Endothelial cell of umbilical vein (primary cell): ENCODE data around the gene DAZAP2. TPM values are rescaled to one million over a fixed set of nuclear protein-coding genes. Genes with fewer than 3 reads are reported as not detected.

Experiments used
- BruUV-seq: library from RNA; stranded (reverse); fragments of 400-500 nt; replicated peaks from 2 replicates; lab custom pipeline; 2021; lab: Mats Ljungman, UMichigan
- CTCF ChIA-PET: fragments of 300-600, 350-600 bp; sonication (Branson Sonifier 250); formaldehyde crosslinking; loops from one replicate; lab custom pipeline; 2021; ENCODE audit warnings: antibody characterized with exemption, inconsistent platforms; lab: Charles Lee
- POLR2A ChIA-PET: fragments of 300-600, 350-600 bp; sonication (Branson Sonifier 250); formaldehyde crosslinking; loops from one replicate; lab custom pipeline; 2021; ENCODE audit warnings: antibody characterized with exemption, inconsistent platforms; lab: Charles Lee
- DNase-seq: peaks from one replicate; pipeline ENCODE4 v3.0.0-alpha.2; 2011; ENCODE audit warnings: low read depth, low spot score
- FAIRE-seq: peaks from 2 replicates; lab custom pipeline; 2011; peaks lifted over from hg19 to GRCh38; lab: Jason Lieb, UNC
- H2AFZ ChIP-seq: 2 replicates; pipeline ENCODE4 v1.6.0; 2012; ENCODE audit warnings: low read depth, low read length, control low read depth, inconsistent platforms
- H3K27ac ChIP-seq: 2 replicates; pipeline ENCODE4 v1.5.1; 2011; ENCODE audit warnings: low read depth, mild to moderate bottlenecking, control low read depth, low read length, moderate library complexity; ENCODE audit not compliant: insufficient read depth
- H3K27me3 ChIP-seq, 2 experiments: 2 replicates each; pipeline versions ENCODE4 v1.6.0 to v1.6.1; 2011; ENCODE audit warnings: low read length in 2 of 2, mixed read lengths in 1 of 2; ENCODE audit not compliant: control insufficient read depth in 2 of 2, insufficient read depth in 2 of 2
- H3K36me3 ChIP-seq, 2 experiments: 2 replicates in 1 of 2; 3 replicates in 1 of 2; pipeline ENCODE4 v1.5.1; 2011; ENCODE audit warnings: low read length in 2 of 2, mild to moderate bottlenecking in 1 of 2, moderate library complexity in 1 of 2; ENCODE audit not compliant: control insufficient read depth in 2 of 2, insufficient read depth in 2 of 2; ENCODE audit errors: extremely low read depth in 1 of 2
- H3K4me1 ChIP-seq: 3 replicates; pipeline ENCODE4 v1.5.1; 2011; ENCODE audit warnings: mild to moderate bottlenecking, low read length; ENCODE audit not compliant: control insufficient read depth, insufficient read depth; ENCODE audit errors: extremely low read depth
- H3K4me2 ChIP-seq: 2 replicates; pipeline ENCODE4 v1.6.1; 2011; ENCODE audit warnings: low read length, control low read depth, mixed read lengths; ENCODE audit not compliant: insufficient read depth
- H3K4me3 ChIP-seq, 3 experiments: fragments of 200-600 bp in 1 of 3; sonication (generic), shearing (Covaris generic) in 1 of 3; replicated peaks in 1 of 3; 2 replicates each; pipeline ENCODE4 v1.5.1; 2011 to 2016; ENCODE audit warnings: control low read depth in 3 of 3, low read length in 3 of 3, mild to moderate bottlenecking in 2 of 3, inconsistent platforms in 1 of 3, low read depth in 1 of 3, moderate library complexity in 1 of 3; ENCODE audit not compliant: insufficient read depth in 1 of 3
- H3K79me2 ChIP-seq: 2 replicates; pipeline ENCODE4 v1.6.0; 2012; ENCODE audit warnings: low read length, inconsistent platforms; ENCODE audit not compliant: control insufficient read depth, insufficient read depth
- H3K9ac ChIP-seq: replicated peaks from 2 replicates; pipeline ENCODE3; 2011; ENCODE audit warnings: low read length, control low read depth; ENCODE audit not compliant: insufficient read depth; ENCODE audit errors: extremely low read depth
- H3K9me1 ChIP-seq: replicated peaks from 3 replicates; pipeline ENCODE4 v1.6.0; 2011; ENCODE audit warnings: mild to moderate bottlenecking, low read length; ENCODE audit not compliant: control insufficient read depth, insufficient read depth; ENCODE audit errors: extremely low read depth
- H3K9me3 ChIP-seq: replicated peaks from 2 replicates; pipeline ENCODE4 v1.5.1; 2012; ENCODE audit warnings: low read length, inconsistent platforms; ENCODE audit not compliant: control insufficient read depth, insufficient read depth
- H4K20me1 ChIP-seq: replicated peaks from 2 replicates; pipeline ENCODE3; 2011; ENCODE audit warnings: mild to moderate bottlenecking, low read length; ENCODE audit not compliant: control insufficient read depth, insufficient read depth; ENCODE audit errors: extremely low read depth
- EZH2 ChIP-seq: IDR thresholded peaks from 2 replicates; pipeline ENCODE4 v1.6.1; 2012; ENCODE audit warnings: borderline replicate concordance, low read depth, mild to moderate bottlenecking, moderate library complexity, low read length, inconsistent platforms; ENCODE audit not compliant: severe bottlenecking
- FOS ChIP-seq: IDR thresholded peaks from 2 replicates; pipeline ENCODE4 v1.6.1; 2011; ENCODE audit warnings: mild to moderate bottlenecking, low read length, moderate library complexity, borderline replicate concordance; ENCODE audit not compliant: insufficient read depth
- GATA2 ChIP-seq: IDR thresholded peaks from 2 replicates; pipeline ENCODE4 v1.7.0; 2011; ENCODE audit warnings: low read depth, mild to moderate bottlenecking, moderate library complexity, mixed read lengths, low read length; ENCODE audit not compliant: insufficient read length, insufficient read depth
- JUN ChIP-seq: IDR thresholded peaks from 2 replicates; pipeline ENCODE4 v1.6.1; 2011; ENCODE audit warnings: borderline replicate concordance, low read depth; ENCODE audit not compliant: insufficient read length, insufficient read depth
- MYC ChIP-seq: IDR thresholded peaks from one replicate; pipeline ENCODE4 v1.6.1; 2011; ENCODE audit warnings: mild to moderate bottlenecking, low read depth, low read length
- POLR2A ChIP-seq: IDR thresholded peaks from 2 replicates; pipeline ENCODE4 v1.6.1; 2012; ENCODE audit warnings: low read depth, mild to moderate bottlenecking, control low read depth, low read length
- POLR2AphosphoS5 ChIP-seq: IDR thresholded peaks from 2 replicates; pipeline ENCODE4 v1.6.1; 2012; ENCODE audit warnings: low read depth, mild to moderate bottlenecking, control low read depth, low read length, moderate library complexity; ENCODE audit not compliant: insufficient read depth
- dilution Hi-C: fragments of 300-500 bp; cut with MboI; formaldehyde crosslinking; loops from one replicate; pipeline ENCODE4 v1.15.0; 2019; ENCODE audit warnings: low sequenced_read_pairs; ENCODE audit not compliant: extremely low pct_ligation_motif_present
- intact Hi-C: fragments of 100-400 bp; cut with micrococcal nuclease; formaldehyde crosslinking; loops from one replicate; pipeline ENCODE4 v1.10.0; 2022
- polyA plus RNA-seq, 4 experiments: library from polyadenylated mRNA; depleted of rRNA in 3 of 4; stranded (reverse) in 3 of 4; unstranded in 1 of 4; fragments of >200 nt; gene quantifications; 2 replicates each; pipeline versions ENCODE4 v1.2.1 to v1.2.3, GENCODE V29; 2011 to 2012; ENCODE audit warnings: missing spikeins in 1 of 4
- total RNA-seq: library from RNA; stranded (reverse); gene quantifications from 2 replicates; pipeline ENCODE4 v1.2.3, GENCODE V29; 2021
- TF ChIP-seq, protein P1 (sequence below): IDR thresholded peaks from 2 replicates; pipeline ENCODE4 v1.6.1; 2011; ENCODE audit not compliant: insufficient read depth, insufficient read length
- TF ChIP-seq, protein P2 (sequence below), 2 donors: IDR thresholded peaks; 1 replicate in 1 of 2; 2 replicates in 1 of 2; pipeline ENCODE4 v1.5.1; 2011; ENCODE audit warnings: low read length in 2 of 2, mild to moderate bottlenecking in 2 of 2, moderate library complexity in 2 of 2, control low read depth in 1 of 2, inconsistent platforms in 1 of 2, low read depth in 1 of 2; ENCODE audit not compliant: insufficient read depth in 1 of 2; ENCODE audit errors: extremely low read depth in 1 of 2

DAZAP2 gene
- total and polyA plus RNA-seq, 2 donors (not counting 3 experiments of a cell fraction or from before 2014, with no cell fraction given), result 177 to 497 TPM

DNA sequence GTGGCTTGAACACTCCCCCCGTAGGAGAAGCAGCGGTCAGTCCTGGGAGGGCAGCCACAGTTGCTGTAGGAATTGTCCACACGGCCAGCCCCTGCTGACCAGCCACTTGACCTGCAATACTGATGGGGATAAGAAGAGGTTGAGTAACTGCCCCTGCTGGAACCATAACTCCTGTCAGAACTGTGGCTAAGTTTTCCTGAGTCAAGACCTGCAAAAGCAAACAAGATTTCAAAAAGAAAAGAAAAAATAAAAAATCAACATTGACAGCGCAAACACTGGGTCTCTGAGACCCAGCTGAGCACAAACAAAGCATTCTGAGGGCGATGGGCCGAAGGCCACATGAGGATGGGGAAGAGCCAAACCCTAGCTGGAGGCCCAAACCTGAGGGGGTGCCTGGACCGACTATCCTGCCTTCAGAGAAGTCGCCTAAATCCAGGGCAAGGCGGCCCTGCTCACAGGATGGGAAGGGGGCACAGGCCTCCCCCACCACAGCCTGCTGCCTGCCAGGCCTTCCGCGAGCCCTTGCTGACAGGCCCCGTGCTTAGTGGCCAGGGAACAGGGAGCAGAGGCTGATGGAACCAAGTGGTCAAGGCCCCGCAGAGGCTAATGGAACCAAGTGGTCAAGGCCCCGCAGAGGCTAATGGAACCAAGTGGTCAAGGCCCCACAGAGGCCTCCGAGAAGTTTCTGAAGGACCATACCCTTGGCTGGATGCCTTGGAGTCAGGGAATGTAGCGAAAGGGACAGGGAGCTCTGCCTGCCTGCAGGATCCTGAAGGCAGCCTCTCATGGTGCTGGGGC lies 39.9 kb upstream of the DAZAP2 start:
- H3K9ac ChIP-seq, result no peak overlapping the region
- TF ChIP-seq POLR2A, result no peak
- no peak for TF ChIP-seq JUN
- no peaks in the 10 kb centered on the region for H3K4me1 ChIP-seq
- intact Hi-C loops (no loop called here), dilution Hi-C loops (no loop called here)
- H3K4me3 ChIP-seq, result no peak overlapping the region
- CTCF ChIA-PET, result no interaction called here
- no peaks in the 10 kb centered on the region for H3K9me3 ChIP-seq
- H3K27ac ChIP-seq, result no peak overlapping the region
- H4K20me1 ChIP-seq, result no peaks in the 10 kb centered on the region
- POLR2A ChIA-PET, result no interaction called here
- no peak for FAIRE-seq
- no peak for DNase-seq
- no peaks in the 10 kb centered on the region for H3K27me3 ChIP-seq
- H2AFZ ChIP-seq, result no peak overlapping the region
- H3K9me1 ChIP-seq, result no peaks in the 10 kb centered on the region
- no TSS peak for BruUV-seq
- H3K4me2 ChIP-seq, result no peak overlapping the region
- H3K79me2 ChIP-seq, result no peaks in the 10 kb centered on the region
- no peaks in the 10 kb centered on the region for H3K36me3 ChIP-seq

DNA sequence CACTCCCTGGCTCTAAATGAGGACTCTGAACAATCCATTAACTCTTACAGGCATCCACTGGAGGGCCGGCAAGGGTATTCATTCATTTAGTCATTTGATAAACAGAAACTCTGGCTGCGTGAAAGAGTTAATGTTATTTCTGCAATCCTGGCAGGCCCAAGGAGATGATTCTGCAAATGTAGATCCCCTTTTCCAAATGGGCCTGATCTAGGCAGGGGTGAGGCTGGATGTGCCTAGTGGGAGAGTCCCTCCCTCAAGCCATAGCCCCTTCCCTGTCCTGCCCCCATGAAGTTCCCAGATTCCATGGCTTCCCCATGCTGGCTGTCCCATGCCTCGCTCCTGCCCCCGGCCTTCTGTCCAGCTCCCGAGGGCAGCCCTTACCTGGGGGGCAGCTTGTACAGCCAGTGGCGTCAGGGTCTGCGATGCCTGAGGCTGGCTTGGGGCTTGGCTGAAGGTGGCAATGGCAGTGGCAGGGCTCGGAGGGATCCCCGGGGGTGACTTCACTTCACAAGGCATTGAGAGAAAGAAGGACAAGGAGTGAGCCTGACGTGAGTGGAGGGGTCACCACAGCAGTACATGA lies 39.2 kb upstream of the DAZAP2 start:
- no peaks in the 10 kb centered on the region for H3K9me3 ChIP-seq
- FAIRE-seq (no peak), DNase-seq (no peak)
- H3K4me2 ChIP-seq, result no peak overlapping the region
- BruUV-seq, result no TSS peak
- no peaks in the 10 kb centered on the region for H3K9me1 ChIP-seq
- no peak overlapping the region for H2AFZ ChIP-seq
- no peaks in the 10 kb centered on the region for H4K20me1 ChIP-seq
- CTCF ChIA-PET, result no interaction called here
- dilution Hi-C loops, result no loop called here
- no peak overlapping the region for H3K4me3 ChIP-seq
- H3K27ac ChIP-seq, result no peak overlapping the region
- TF ChIP-seq POLR2AphosphoS5, result no peak
- TF ChIP-seq JUN, result no peak
- TF ChIP-seq FOS, result no peak
- TF ChIP-seq POLR2A, result no peak
- TF ChIP-seq EZH2, result no peak
- TF ChIP-seq, protein P1, sequence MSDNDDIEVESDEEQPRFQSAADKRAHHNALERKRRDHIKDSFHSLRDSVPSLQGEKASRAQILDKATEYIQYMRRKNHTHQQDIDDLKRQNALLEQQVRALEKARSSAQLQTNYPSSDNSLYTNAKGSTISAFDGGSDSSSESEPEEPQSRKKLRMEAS, result no peak
- no peak for TF ChIP-seq GATA2
- TF ChIP-seq MYC, result no peak
- TF ChIP-seq, protein P2, sequence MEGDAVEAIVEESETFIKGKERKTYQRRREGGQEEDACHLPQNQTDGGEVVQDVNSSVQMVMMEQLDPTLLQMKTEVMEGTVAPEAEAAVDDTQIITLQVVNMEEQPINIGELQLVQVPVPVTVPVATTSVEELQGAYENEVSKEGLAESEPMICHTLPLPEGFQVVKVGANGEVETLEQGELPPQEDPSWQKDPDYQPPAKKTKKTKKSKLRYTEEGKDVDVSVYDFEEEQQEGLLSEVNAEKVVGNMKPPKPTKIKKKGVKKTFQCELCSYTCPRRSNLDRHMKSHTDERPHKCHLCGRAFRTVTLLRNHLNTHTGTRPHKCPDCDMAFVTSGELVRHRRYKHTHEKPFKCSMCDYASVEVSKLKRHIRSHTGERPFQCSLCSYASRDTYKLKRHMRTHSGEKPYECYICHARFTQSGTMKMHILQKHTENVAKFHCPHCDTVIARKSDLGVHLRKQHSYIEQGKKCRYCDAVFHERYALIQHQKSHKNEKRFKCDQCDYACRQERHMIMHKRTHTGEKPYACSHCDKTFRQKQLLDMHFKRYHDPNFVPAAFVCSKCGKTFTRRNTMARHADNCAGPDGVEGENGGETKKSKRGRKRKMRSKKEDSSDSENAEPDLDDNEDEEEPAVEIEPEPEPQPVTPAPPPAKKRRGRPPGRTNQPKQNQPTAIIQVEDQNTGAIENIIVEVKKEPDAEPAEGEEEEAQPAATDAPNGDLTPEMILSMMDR (IDR thresholded peaks at IDR 0.05; ENCODE audit: extremely low read depth in 1 of 2, insufficient read depth in 1 of 2, low read depth in 1 of 2, low read length in 2 of 2), result no peak
- H3K9ac ChIP-seq, result no peak overlapping the region
- no peaks in the 10 kb centered on the region for H3K36me3 ChIP-seq
- no peaks in the 10 kb centered on the region for H3K4me1 ChIP-seq
- H3K79me2 ChIP-seq, result no peaks in the 10 kb centered on the region
- H3K27me3 ChIP-seq, result no peaks in the 10 kb centered on the region
- POLR2A ChIA-PET, result interaction anchor here (1.1 kb wide), 1 partner anchor 18 kb away, joined by 3 read pairs; the partner anchor contains the start of gene POU6F1
- intact Hi-C loops, result no loop called here
